RWPE2 (cell line): Measurements from ENCODE around the gene LIX1L.

ENCODE experiments used
- ATAC-seq: fragments of 200-7000 bp; cut with Tn5 transposase; 3 replicates; pipeline ENCODE4 v1.9.1; 2021; ENCODE audit warnings: low read depth
- DNase-seq: peaks from one replicate; pipeline ENCODE4 v3.0.0-alpha.2; 2020; ENCODE audit warnings: low spot score
- H3K27ac ChIP-seq: fragments of 450-650 bp; 2 replicates; pipeline ENCODE4 v1.5.1; 2017; ENCODE audit warnings: mild to moderate bottlenecking; ENCODE audit not compliant: poor library complexity, severe bottlenecking
- H3K27me3 ChIP-seq: fragments of 250-450 bp; sonication (Bioruptor Pico); 2 replicates; pipeline ENCODE4 v1.5.1; 2021; ENCODE audit warnings: mild to moderate bottlenecking, moderate library complexity; ENCODE audit not compliant: insufficient read depth, poor library complexity, severe bottlenecking
- H3K36me3 ChIP-seq: fragments of 250-450 bp; sonication (Bioruptor Pico); 2 replicates; pipeline ENCODE4 v1.5.1; 2020; ENCODE audit warnings: low read depth, mild to moderate bottlenecking, moderate library complexity
- H3K4me1 ChIP-seq: fragments of 250-450 bp; sonication (Bioruptor Pico); 2 replicates; pipeline ENCODE4 v1.5.1; 2021; ENCODE audit warnings: mild to moderate bottlenecking, moderate library complexity; ENCODE audit not compliant: insufficient read depth, poor library complexity, severe bottlenecking
- H3K4me3 ChIP-seq: fragments of 250-450 bp; sonication (Bioruptor Pico); 2 replicates; pipeline ENCODE4 v1.5.1; 2021; ENCODE audit warnings: mild to moderate bottlenecking, moderate library complexity; ENCODE audit not compliant: severe bottlenecking
- H3K9me3 ChIP-seq: fragments of 250-450 bp; sonication (Bioruptor Pico); 2 replicates; pipeline ENCODE4 v1.5.1; 2021; ENCODE audit warnings: mild to moderate bottlenecking, moderate library complexity; ENCODE audit not compliant: severe bottlenecking
- CTCF ChIP-seq: fragments of 450-650 bp; IDR thresholded peaks from one replicate; pipeline ENCODE4 v1.5.1; 2017; ENCODE audit warnings: mild to moderate bottlenecking, moderate library complexity; ENCODE audit not compliant: poor library complexity, severe bottlenecking

The LIX1L gene

GRCh38 chr1:145991735-145992412 is 34.1 kb upstream of the LIX1L start:
- Histone ChIP-seq H3K27ac (peak overlapping the region; percentile 91), H3K36me3 (peaks cover 43% of the 10 kb centered on the region), H3K9me3 (no peaks in the 10 kb centered on the region), H3K27me3 (no peaks in the 10 kb centered on the region), H3K4me3 (no peak overlapping the region), H3K4me1 (peaks cover 10% of the 10 kb centered on the region)
- no peak for TF ChIP-seq CTCF
- DNase-seq (no peak), ATAC-seq (no peak)

- TF ChIP-seq CTCF = no peak
- Histone ChIP-seq H3K27ac (no peak overlapping the region), H3K9me3 (no peaks in the 10 kb centered on the region), H3K27me3 (no peaks in the 10 kb centered on the region), H3K4me1 (peaks cover 16% of the 10 kb centered on the region), H3K36me3 (peaks cover 35% of the 10 kb centered on the region), H3K4me3 (no peak overlapping the region)
- ATAC-seq (peak; percentile 8; the same call in 1 of the 3 replicates), DNase-seq (no peak)
Measured at GRCh38 chr1:145990249-145990855, 32.5 kb upstream of the LIX1L start.

- peaks cover 23% of the 10 kb centered on the region for H3K4me1 ChIP-seq
- TF ChIP-seq CTCF = no peak
- no peak overlapping the region for H3K27ac ChIP-seq
- no peak for ATAC-seq
- H3K9me3 ChIP-seq = no peaks in the 10 kb centered on the region
- no peak for DNase-seq
- no peaks in the 10 kb centered on the region for H3K27me3 ChIP-seq
- no peak overlapping the region for H3K4me3 ChIP-seq
- peaks cover 19% of the 10 kb centered on the region for H3K36me3 ChIP-seq
Measured at GRCh38 chr1:145988773-145989172, 31.0 kb upstream of the LIX1L start.

GRCh38 chr1:145987926-145988325 is 30.1 kb upstream of the LIX1L start:
- H3K27ac ChIP-seq = no peak overlapping the region
- no peak for ATAC-seq

More at GRCh38 chr1:145987926-145988325, 30.1 kb upstream of the LIX1L start:
- Histone ChIP-seq H3K9me3 (no peaks in the 10 kb centered on the region), H3K4me3 (no peak overlapping the region), H3K27me3 (no peaks in the 10 kb centered on the region), H3K36me3 (peaks cover 10% of the 10 kb centered on the region), H3K4me1 (peaks cover 15% of the 10 kb centered on the region)
- DNase-seq = no peak
- TF ChIP-seq CTCF = no peak
